Colonic mucosa (tissue), 4 donors: ENCODE results near the gene SIGLEC1. TPM values are rescaled to one million over a fixed set of nuclear protein-coding genes. Genes with fewer than 3 reads are reported as not detected.

Experiments
- DNase-seq: peaks from one replicate; pipeline ENCODE4 v3.0.0-alpha.2; 2020
- H3K27ac ChIP-seq: fragments of 200-600 bp; one replicate; pipeline ENCODE4 v1.8.0; 2021
- H3K27me3 ChIP-seq: fragments of 200-600 bp; one replicate; pipeline ENCODE4 v1.8.0; 2021
- H3K36me3 ChIP-seq: fragments of 200-600 bp; one replicate; pipeline ENCODE4 v1.8.0; 2021
- H3K4me1 ChIP-seq: fragments of 200-600 bp; one replicate; pipeline ENCODE4 v1.8.0; 2021; ENCODE audit warnings: mild to moderate bottlenecking
- H3K4me3 ChIP-seq: fragments of 200-600 bp; one replicate; pipeline ENCODE4 v1.8.0; 2021
- H3K9ac ChIP-seq, 2 donors: one replicate each; pipeline ENCODE4 v1.7.0; 2013; ENCODE audit warnings: control low read depth in 2 of 2, low read depth in 2 of 2, low read length in 2 of 2
- H3K9me3 ChIP-seq: fragments of 200-600 bp; one replicate; pipeline ENCODE4 v1.8.0; 2021
- intact Hi-C: fragments of 100-400 bp; cut with DNase I; formaldehyde crosslinking; loops from one replicate; pipeline ENCODE4 v1.14.1; 2022
- total RNA-seq, 2 donors: library from RNA; stranded (reverse); fragmentation: NEBNext Ultra II Directional in 1 of 2; extraction: Animal tissue kit (Norgen Biotek cat#: 25700) in 1 of 2; gene quantifications; one replicate each; pipeline ENCODE4 v1.2.1, GENCODE V29; 2021
- TF ChIP-seq, protein P1 (sequence below): fragments of 200-600 bp; IDR thresholded peaks from one replicate; pipeline ENCODE4 v1.8.0; 2022; ENCODE audit warnings: antibody characterized with exemption, mild to moderate bottlenecking
- donor health status: healthy.
- donor health status: DM: no; HTN: no; CAD: no.
- donor health status: DM: no; HTN: no; CAD: no.

Gene SIGLEC1
- total RNA-seq, 2 donors from 2014 or later: 2.5 to 4.6 TPM

DNA sequence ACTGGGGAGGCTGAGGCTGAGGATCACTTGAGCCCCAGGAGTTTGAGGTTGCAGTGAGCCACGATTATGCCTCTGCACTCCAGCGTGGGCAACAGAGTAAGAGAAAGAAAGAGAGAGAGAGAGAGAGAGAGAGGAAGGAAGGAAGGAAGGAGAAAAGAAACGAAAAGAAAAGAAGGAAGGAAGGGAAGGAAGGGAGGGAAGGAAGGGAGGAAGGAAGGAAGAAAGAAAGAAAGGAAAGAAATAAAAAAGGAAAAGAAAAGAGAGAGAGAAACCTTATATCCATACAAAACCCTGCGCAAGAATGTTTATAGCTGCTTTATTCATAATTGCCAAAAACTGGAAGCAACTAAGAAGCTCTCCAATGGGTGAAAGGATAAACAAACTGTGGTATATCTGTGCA lies 12.0 kb upstream of the SIGLEC1 start:
- no peaks in the 10 kb centered on the region for H3K9me3 ChIP-seq
- H3K27ac ChIP-seq: no peak overlapping the region
- no peaks in the 10 kb centered on the region for H3K4me1 ChIP-seq
- intact Hi-C loops: no loop called here
- H3K36me3 ChIP-seq: no peaks in the 10 kb centered on the region
- no peak for DNase-seq
- no peak overlapping the region for H3K9ac ChIP-seq
- TF ChIP-seq, protein P1, sequence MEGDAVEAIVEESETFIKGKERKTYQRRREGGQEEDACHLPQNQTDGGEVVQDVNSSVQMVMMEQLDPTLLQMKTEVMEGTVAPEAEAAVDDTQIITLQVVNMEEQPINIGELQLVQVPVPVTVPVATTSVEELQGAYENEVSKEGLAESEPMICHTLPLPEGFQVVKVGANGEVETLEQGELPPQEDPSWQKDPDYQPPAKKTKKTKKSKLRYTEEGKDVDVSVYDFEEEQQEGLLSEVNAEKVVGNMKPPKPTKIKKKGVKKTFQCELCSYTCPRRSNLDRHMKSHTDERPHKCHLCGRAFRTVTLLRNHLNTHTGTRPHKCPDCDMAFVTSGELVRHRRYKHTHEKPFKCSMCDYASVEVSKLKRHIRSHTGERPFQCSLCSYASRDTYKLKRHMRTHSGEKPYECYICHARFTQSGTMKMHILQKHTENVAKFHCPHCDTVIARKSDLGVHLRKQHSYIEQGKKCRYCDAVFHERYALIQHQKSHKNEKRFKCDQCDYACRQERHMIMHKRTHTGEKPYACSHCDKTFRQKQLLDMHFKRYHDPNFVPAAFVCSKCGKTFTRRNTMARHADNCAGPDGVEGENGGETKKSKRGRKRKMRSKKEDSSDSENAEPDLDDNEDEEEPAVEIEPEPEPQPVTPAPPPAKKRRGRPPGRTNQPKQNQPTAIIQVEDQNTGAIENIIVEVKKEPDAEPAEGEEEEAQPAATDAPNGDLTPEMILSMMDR: no peak
- no peak overlapping the region for H3K4me3 ChIP-seq
- no peaks in the 10 kb centered on the region for H3K27me3 ChIP-seq

GRCh38 chr20:3723284-3723683 lies 10.9 kb upstream of the SIGLEC1 start:
- H3K36me3 ChIP-seq: no peaks in the 10 kb centered on the region
- no peaks in the 10 kb centered on the region for H3K4me1 ChIP-seq

GRCh38 chr20:3721912-3722311 lies 9.5 kb upstream of the SIGLEC1 start:
- no peaks in the 10 kb centered on the region for H3K9me3 ChIP-seq
- no peaks in the 10 kb centered on the region for H3K36me3 ChIP-seq
- H3K4me3 ChIP-seq: no peak overlapping the region
- no peak for DNase-seq
- TF ChIP-seq, protein P1: no peak
- no peaks in the 10 kb centered on the region for H3K4me1 ChIP-seq
- no peak overlapping the region for H3K9ac ChIP-seq
- no peaks in the 10 kb centered on the region for H3K27me3 ChIP-seq
- no peak overlapping the region for H3K27ac ChIP-seq
- intact Hi-C loops: no loop called here

More at GRCh38 chr20:3723284-3723683, 10.9 kb upstream of the SIGLEC1 start:
- H3K4me3 ChIP-seq: no peak overlapping the region
- H3K9ac ChIP-seq: no peak overlapping the region
- DNase-seq: no peak
- no peaks in the 10 kb centered on the region for H3K27me3 ChIP-seq
- no peaks in the 10 kb centered on the region for H3K9me3 ChIP-seq
- intact Hi-C loops: no loop called here
- TF ChIP-seq, protein P1: no peak
- H3K27ac ChIP-seq: no peak overlapping the region

DNA sequence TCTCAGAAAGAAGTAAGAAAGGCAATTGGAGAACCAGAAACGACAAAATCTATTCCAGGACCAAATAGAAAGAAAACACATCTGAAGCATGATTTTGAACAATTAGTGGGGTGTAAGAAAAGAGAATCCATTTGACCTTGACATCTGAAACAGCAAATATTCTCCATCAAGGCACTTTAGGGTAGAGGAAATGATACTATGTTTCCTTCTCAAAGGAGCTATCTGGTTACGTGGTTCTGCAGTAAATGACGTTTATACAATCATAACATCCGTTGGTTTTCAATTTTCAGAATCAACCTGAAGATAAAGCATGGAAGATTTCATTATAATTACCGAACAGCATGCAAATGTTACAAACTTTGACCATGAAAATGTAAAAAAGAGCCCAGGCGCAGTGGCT lies 8.2 kb upstream of the SIGLEC1 start:
- Histone ChIP-seq H3K36me3 (no peaks in the 10 kb centered on the region), H3K9ac (no peak overlapping the region), H3K27me3 (no peaks in the 10 kb centered on the region), H3K4me3 (no peak overlapping the region), H3K27ac (no peak overlapping the region), H3K4me1 (no peaks in the 10 kb centered on the region), H3K9me3 (no peaks in the 10 kb centered on the region)
- intact Hi-C loops: no loop called here
- DNase-seq: no peak
- TF ChIP-seq, protein P1: no peak

DNA sequence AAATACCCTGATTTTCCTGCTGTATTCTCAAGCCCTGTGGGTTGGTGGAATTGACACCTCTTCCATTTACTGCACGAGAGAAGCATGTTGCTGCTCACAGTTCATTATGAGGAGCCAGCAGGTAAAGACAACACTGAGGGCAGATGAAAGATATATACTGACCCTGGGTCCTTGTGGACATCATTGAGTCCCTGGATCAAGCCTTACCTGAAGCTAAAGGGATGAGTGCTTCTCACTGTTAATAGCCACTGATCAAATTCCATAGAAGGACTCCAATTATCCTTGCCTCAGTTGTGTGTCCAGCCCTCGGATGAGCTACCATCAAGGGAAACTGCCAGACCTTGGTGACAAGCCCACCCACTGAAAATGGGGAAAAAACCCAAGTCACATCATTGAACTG lies 7.7 kb upstream of the SIGLEC1 start:
- TF ChIP-seq, protein P1: no peak
- DNase-seq: no peak
- no peaks in the 10 kb centered on the region for H3K27me3 ChIP-seq
- H3K9me3 ChIP-seq: no peaks in the 10 kb centered on the region
- H3K9ac ChIP-seq: no peak overlapping the region
- no peak overlapping the region for H3K27ac ChIP-seq
- intact Hi-C loops: no loop called here
- no peaks in the 10 kb centered on the region for H3K36me3 ChIP-seq
- H3K4me3 ChIP-seq: no peak overlapping the region
- H3K4me1 ChIP-seq: no peaks in the 10 kb centered on the region

DNA sequence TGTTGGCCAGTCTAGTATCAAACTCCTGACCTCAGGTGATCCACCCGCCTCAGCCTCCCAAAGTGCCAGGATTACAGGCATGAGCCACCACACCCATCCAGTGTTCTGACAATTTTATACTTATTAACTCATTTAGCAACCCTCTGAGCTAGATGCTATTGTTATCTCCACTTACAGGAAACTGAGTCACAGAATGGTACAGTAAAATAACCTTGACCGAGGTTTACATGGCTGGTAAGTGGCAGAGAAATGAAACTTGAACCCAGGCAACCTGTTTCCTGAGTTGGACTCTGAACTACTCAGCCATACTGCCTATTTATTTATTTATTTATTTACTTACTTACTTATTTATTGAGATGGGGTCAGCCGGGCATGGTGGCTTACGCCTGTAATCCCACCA lies 6.6 kb upstream of the SIGLEC1 start:
- DNase-seq: no peak
- H3K27me3 ChIP-seq: no peaks in the 10 kb centered on the region
- no peaks in the 10 kb centered on the region for H3K4me1 ChIP-seq
- H3K9ac ChIP-seq: no peak overlapping the region
- H3K36me3 ChIP-seq: no peaks in the 10 kb centered on the region
- no peak overlapping the region for H3K4me3 ChIP-seq
- H3K27ac ChIP-seq: no peak overlapping the region
- no peaks in the 10 kb centered on the region for H3K9me3 ChIP-seq
- TF ChIP-seq, protein P1: no peak
- intact Hi-C loops: no loop called here
